Hypothalamus (tissue), 51 donors: ENCODE results near the gene ADAMTS2.

Source experiments
- DNase-seq, 51 donors: peaks; one replicate each; lab custom pipeline; 2025; lab: John Stamatoyannopoulos, UW

ADAMTS2 gene

DNA sequence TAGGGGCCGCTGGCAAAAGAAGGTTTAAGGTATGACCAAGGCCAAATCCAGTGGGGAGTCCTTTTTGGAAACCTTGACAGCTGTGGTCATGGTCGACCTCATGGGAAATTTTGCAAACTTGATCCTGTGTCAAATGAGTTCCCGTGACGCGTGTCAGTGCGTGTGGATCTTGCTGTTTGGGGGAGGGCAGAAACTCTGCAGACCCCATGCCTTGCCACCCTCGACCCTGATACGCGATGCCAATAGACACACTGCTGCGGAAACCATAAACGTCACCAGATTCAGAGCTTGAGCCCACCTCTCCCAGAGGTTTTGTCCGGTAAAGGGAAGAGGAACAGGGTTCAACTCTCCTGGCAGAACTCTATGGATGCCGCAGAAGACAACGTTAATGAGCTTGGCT lies 104.7 kb downstream of the ADAMTS2 start:
- no peak for DNase-seq

DNA sequence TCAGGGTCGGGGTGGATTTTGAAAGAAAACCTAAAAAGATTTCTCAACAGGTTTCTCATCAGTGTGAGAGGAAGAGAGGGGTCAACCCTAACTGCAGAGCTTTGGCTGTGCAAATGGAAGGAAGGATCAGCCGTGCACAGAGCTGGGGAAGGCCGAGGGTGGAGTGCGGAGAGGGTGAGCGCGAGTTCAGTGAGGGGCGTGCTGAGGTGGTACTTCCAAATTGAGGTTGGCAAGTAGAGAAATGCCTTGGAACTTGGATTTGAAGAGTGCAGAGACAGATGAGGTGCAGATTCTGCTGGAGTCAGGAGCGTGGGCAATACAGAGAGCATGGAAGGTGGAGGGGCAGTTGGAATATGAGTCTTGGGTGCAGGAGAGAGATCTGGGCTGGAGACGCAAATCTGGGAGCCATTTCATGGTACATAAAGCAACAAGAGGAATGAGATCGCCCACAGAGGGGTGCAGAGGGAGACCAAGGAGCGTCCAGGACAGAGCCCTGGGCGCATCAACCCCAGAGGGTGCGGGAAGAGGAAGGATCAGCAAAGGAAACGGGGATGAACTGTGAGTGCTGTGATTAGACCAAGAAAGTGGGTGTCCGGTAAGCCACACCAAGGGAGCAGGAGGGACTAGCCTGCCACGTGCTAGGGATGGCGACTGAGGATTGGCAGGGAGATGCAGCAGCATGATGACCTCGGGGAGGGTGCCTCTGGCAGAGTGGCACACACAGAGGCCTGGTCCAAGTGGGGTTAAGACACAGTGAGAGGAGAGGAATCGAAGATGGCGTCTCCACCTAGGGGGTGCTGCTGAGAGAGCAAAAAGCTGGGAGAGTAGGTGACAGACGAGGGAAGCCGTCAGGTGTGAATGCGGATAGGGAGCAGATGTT lies 105.8 kb downstream of the ADAMTS2 start:
- no peak for DNase-seq

- DNase-seq = no peak
Measured at GRCh38 chr5:179238628-179238970, 106.7 kb downstream of the ADAMTS2 start.

DNA sequence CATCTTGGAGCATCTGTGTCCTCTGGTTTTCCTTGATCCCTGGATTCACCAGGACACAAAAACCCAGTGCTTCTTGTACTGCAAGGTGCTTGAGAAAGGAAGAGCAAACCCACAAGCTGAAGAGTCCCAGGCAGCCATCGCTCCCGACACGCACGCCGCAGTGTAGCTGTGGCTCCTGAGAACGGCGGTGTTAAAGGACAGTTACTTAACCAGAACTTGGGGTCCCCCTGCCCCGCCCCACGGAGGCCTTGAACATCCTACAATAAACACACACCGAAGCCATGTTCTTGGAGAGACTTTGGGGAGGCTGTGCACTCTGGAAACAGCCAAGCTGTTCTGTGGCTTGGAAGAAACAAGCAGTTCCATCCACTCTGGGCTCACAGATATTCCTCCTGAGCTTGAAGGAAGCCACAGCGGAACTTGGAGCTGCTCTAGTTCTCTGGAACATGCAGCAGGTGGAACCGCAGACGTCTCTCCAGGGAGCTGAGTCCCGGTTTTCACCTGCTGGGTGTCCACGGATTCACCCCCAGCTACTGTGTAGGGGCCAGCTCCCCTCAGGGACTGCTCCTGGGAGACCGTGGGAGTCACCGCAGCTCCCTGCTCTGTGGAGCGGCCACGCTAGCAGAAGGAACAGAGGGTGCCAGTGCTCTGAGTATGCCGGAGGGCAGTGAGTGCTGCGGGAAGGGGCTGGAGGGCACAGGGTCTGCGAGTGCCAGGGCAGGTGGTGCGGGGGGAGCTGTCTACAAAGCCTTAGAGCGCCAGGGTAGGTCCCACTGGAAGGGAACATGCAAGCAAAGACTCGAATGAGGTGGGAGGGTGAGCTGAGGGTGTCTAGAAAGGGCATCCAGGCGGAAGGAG lies 107.3 kb downstream of the ADAMTS2 start:
- no peak for DNase-seq

GRCh38 chr5:179235416-179236400 lies 109.6 kb downstream of the ADAMTS2 start:
- DNase-seq = no peak

- no peak for DNase-seq
Measured at GRCh38 chr5:179234563-179235135, 110.6 kb downstream of the ADAMTS2 start.

GRCh38 chr5:179233909-179234562 lies 111.2 kb downstream of the ADAMTS2 start:
- no peak for DNase-seq

- no peak for DNase-seq
Measured at GRCh38 chr5:179232091-179232735, 113.0 kb downstream of the ADAMTS2 start.

GRCh38 chr5:179231309-179231708 lies 114.0 kb downstream of the ADAMTS2 start:
- no peak for DNase-seq

GRCh38 chr5:179230061-179230461 lies 115.2 kb downstream of the ADAMTS2 start:
- DNase-seq = no peak

DNA sequence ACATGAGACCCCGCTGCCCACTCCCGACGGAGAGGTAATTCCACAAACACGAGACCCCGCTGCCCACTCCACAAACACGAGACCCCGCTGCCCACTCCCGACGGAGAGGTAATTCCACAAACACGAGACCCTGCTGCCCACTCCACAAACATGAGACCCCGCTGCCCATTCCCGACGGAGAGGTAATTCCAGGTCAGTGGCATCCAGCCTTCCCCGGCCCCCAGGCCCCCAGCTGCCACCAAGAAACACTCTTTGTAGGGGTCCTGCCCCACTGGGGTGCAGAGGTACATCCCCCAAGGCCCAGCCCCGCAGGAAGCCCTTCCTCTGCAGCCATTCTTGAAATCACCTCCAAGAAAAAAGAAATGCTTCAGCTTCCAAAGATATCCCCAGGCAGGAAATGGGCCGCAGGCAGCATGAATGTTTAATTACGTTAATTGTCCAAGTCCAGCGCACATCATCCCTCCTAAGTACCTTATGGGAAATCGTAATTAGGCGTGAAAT lies 115.9 kb downstream of the ADAMTS2 start:
- no peak for DNase-seq

DNA sequence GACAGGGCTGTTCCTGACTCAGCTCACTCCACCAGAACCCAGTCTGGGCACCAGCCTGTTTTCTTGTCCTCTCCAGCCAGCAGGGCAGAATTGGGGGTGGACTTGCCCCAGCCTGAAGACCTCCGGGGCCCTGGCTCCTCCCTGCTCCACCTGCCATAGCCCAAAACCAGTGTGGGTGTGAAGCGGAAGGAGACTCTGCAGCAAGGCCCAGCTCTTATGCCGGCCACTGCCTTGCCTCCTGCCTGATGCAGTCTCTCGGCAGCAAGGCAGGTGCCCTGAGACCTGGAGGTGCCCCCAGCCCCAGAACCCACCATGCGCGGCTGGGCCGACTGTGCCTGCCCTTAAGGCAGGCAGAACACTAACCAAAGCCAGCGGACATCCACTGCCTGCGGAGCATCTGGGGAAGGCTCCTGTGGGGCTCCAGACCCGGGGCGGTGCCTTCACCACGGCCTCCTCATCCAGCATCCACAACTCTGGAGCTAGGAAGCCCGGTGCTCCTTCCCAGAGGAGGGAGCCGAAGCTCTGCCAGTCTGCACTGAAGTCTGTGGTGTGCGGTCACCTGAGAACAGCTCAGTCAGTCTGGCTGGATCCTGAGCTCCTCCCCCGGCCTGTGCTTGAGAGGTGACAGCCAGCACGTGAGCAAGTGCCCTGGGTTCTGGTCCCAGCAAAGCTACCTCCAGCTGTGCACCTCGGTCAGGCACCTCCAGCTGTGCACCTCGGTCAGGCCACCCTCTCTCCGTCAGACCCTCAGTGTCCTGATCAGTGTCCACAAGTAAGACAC lies 116.7 kb downstream of the ADAMTS2 start:
- DNase-seq = no peak

- DNase-seq = peak in 1 of 51 donors; percentile 14
Measured at GRCh38 chr5:179227580-179228311, 117.5 kb downstream of the ADAMTS2 start.

- no peak for DNase-seq
Measured at GRCh38 chr5:179227229-179227579, 118.1 kb downstream of the ADAMTS2 start.

- no peak for DNase-seq
Measured at GRCh38 chr5:179226696-179227095, 118.6 kb downstream of the ADAMTS2 start.

DNA sequence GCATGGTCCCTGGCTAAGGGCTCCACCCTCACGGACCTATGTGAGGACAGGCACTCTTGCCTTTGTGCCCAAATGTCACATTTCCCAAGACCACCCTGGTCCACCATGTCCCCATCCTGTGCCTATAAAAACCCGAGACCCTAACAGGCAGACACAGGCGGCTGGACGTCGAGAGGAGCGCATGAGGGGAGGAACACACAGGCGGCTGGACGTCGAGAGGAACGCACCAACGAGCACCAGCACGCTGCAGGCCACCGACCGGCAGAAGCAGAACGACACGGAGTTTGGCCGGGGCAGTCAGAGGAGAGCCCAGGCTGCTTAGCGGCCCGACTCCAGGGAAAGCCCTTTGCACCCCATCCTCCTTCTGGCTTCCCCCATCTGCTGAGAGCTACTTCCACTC lies 119.9 kb downstream of the ADAMTS2 start:
- DNase-seq = no peak

DNA sequence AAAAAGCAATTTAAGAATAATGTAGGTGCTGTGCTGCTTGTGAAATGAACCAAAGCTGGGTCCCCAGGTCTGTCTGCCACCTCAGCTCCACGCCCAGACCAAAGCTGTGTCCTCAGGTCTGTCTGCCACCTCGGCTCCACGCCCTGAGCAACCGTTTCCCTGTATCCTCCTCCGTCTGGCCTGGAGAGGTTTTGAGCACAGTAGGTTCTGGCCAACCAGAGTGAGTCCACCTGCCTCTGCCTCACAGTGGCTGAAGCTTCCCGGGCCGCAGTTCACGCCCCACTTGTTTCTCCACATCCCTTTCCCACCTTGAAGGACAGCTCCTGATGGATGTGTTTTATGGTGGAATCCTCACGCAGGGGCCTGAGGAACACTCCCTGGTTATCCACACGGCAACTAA lies 120.5 kb downstream of the ADAMTS2 start:
- DNase-seq = no peak

- no peak for DNase-seq
Measured at GRCh38 chr5:179223961-179224360, 121.3 kb downstream of the ADAMTS2 start.
